GM19328 (cell line): Measurements from ENCODE around the gene KCNH8.
A peak's percentile ranks its signal among the peaks of the same experiment; 100 is the strongest.

Experiments used
- ATAC-seq: cut with Tn5 transposase; IDR thresholded peaks from one replicate; pipeline ENCODE4 v1.9.1; 2021; ENCODE audit warnings: mild to moderate bottlenecking, moderate library complexity; ENCODE audit not compliant: unreplicated experiment

KCNH8 gene

GRCh38 chr3:19248143-19248542 is 99.8 kb downstream of the KCNH8 start:
- ATAC-seq: peak; percentile 86

GRCh38 chr3:19248767-19249166 is 100.5 kb downstream of the KCNH8 start:
- no peak for ATAC-seq

GRCh38 chr3:19250959-19251610 is 102.8 kb downstream of the KCNH8 start:
- no peak for ATAC-seq

GRCh38 chr3:19254189-19254588 is 105.9 kb downstream of the KCNH8 start:
- no peak for ATAC-seq

- no peak for ATAC-seq
Observed at GRCh38 chr3:19254784-19255338, 106.6 kb downstream of the KCNH8 start.

GRCh38 chr3:19256313-19256712 is 108.0 kb downstream of the KCNH8 start:
- ATAC-seq: no peak

GRCh38 chr3:19263606-19264005 is 115.3 kb downstream of the KCNH8 start:
- no peak for ATAC-seq

GRCh38 chr3:19264424-19264823 is 116.1 kb downstream of the KCNH8 start:
- ATAC-seq: no peak

- ATAC-seq: no peak
Observed at GRCh38 chr3:19267040-19267439, 118.7 kb downstream of the KCNH8 start.

- no peak for ATAC-seq
Observed at GRCh38 chr3:19270481-19270880, 122.2 kb downstream of the KCNH8 start.

GRCh38 chr3:19272296-19272695 is 124.0 kb downstream of the KCNH8 start:
- no peak for ATAC-seq

GRCh38 chr3:19273091-19273490 is 124.8 kb downstream of the KCNH8 start:
- no peak for ATAC-seq

GRCh38 chr3:19274576-19274975 is 126.3 kb downstream of the KCNH8 start:
- no peak for ATAC-seq

- ATAC-seq: no peak
Observed at GRCh38 chr3:19284974-19285373, 136.7 kb downstream of the KCNH8 start.

GRCh38 chr3:19293295-19293694 is 145.0 kb downstream of the KCNH8 start:
- no peak for ATAC-seq

GRCh38 chr3:19295208-19295607 is 146.9 kb downstream of the KCNH8 start:
- no peak for ATAC-seq

- ATAC-seq: no peak
Observed at GRCh38 chr3:19331931-19332330, 183.6 kb downstream of the KCNH8 start.

GRCh38 chr3:19334120-19334519 is 185.8 kb downstream of the KCNH8 start:
- no peak for ATAC-seq

- no peak for ATAC-seq
Observed at GRCh38 chr3:19338769-19339168, 190.5 kb downstream of the KCNH8 start.

- ATAC-seq: no peak
Observed at GRCh38 chr3:19342389-19342788, 194.1 kb downstream of the KCNH8 start.

- ATAC-seq: no peak
Observed at GRCh38 chr3:19346759-19347158, 198.4 kb downstream of the KCNH8 start.

GRCh38 chr3:19347671-19348070 is 199.4 kb downstream of the KCNH8 start:
- ATAC-seq: no peak

GRCh38 chr3:19348500-19348899 is 200.2 kb downstream of the KCNH8 start:
- ATAC-seq: no peak
